Tibial nerve (tissue), 4 donors: Measurements from ENCODE around the gene SURF2. TPM values are rescaled to one million over a fixed set of nuclear protein-coding genes. Genes with fewer than 3 reads are reported as not detected.

Experiments used
- DNase-seq, 2 donors: peaks; one replicate each; pipeline ENCODE4 v3.0.0-alpha.2; 2019; ENCODE audit warnings: low spot score in 2 of 2
- H3K27ac ChIP-seq, 4 donors: fragments of 200-600 bp; sonication (generic) in 3 of 4; one replicate each; pipeline ENCODE4 v1.5.1; 2017 to 2019; ENCODE audit warnings: mild to moderate bottlenecking in 1 of 4
- H3K27me3 ChIP-seq, 2 donors: fragments of 200-600 bp; sonication (generic) in 1 of 2; one replicate each; pipeline versions ENCODE4 v1.5.1 to v1.6.0; 2017 to 2019
- H3K36me3 ChIP-seq, 3 donors: fragments of 200-600 bp; sonication (generic); one replicate each; pipeline ENCODE4 v1.5.1; 2018 to 2019
- H3K4me1 ChIP-seq, 4 donors: fragments of 200-600 bp; sonication (generic) in 3 of 4; one replicate each; pipeline ENCODE4 v1.5.1; 2017 to 2019
- H3K4me3 ChIP-seq, 4 donors: fragments of 200-600 bp; sonication (generic) in 3 of 4; one replicate each; pipeline ENCODE4 v1.5.1; 2017 to 2019; ENCODE audit warnings: mild to moderate bottlenecking in 1 of 4, moderate library complexity in 1 of 4
- H3K9me3 ChIP-seq, 4 donors: fragments of 200-600 bp; sonication (generic) in 3 of 4; one replicate each; pipeline ENCODE4 v1.5.1; 2017 to 2019
- EP300 ChIP-seq, 2 donors: sonication (generic); formaldehyde crosslinking; IDR thresholded peaks; one replicate each; pipeline ENCODE4 v1.6.1; 2017; ENCODE audit warnings: antibody characterized with exemption in 2 of 2, mild to moderate bottlenecking in 1 of 2
- POLR2A ChIP-seq, 2 donors: fragments of 450-650 bp; IDR thresholded peaks; one replicate each; pipeline ENCODE4 v1.6.1; 2017; ENCODE audit warnings: antibody characterized with exemption in 2 of 2, mild to moderate bottlenecking in 2 of 2, moderate library complexity in 2 of 2
- WGBS, 2 donors: methylation state at CpG; one replicate each; pipeline ENCODE4 v1.1.5; 2018; 5-methylcytosine and 5-hydroxymethylcytosine counted together
- total RNA-seq, 4 donors: library from RNA; depleted of rRNA; stranded (reverse); fragments of >200 nt; gene quantifications; one replicate each; pipeline ENCODE4 v1.1.0, GENCODE V29; 2016
- TF ChIP-seq, protein P1 (sequence below), 5 experiments: fragments of 200-600 bp in 3 of 5; fragments of 450-650 bp in 2 of 5; sonication (generic) in 3 of 5; IDR thresholded peaks; one replicate each; pipeline ENCODE4 v1.5.1; 2016 to 2019; ENCODE audit warnings: antibody characterized with exemption in 5 of 5, mild to moderate bottlenecking in 3 of 5, moderate library complexity in 2 of 5

Gene SURF2
- total RNA-seq, 4 donors from 2014 or later = 12.2 to 24.3 (median 23.0) TPM

DNA sequence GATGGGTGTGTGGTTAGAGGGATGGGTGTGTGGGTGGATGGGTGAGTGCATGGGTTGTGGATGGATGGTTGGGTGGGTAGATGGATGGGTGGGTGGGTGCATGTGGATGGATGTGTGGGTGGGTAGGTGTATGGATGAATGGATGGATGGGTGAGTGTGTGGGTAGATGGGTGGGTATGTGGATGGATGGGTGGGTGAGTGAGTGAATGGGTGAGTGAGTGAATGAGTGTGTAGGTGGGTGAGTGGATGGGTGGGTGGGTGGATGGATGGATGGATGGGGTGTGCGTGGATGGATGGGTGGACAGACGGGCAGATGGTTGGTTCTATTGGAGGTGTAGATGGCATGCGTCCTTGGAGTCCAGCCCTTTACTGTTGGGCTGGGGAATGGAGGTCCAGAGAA, 37.0 kb downstream of the SURF2 start:
- Histone ChIP-seq H3K36me3 (no peaks in the 10 kb centered on the region), H3K27me3 (peaks cover 0 to 27% of the 10 kb centered on the region in 2 donors)

DNA sequence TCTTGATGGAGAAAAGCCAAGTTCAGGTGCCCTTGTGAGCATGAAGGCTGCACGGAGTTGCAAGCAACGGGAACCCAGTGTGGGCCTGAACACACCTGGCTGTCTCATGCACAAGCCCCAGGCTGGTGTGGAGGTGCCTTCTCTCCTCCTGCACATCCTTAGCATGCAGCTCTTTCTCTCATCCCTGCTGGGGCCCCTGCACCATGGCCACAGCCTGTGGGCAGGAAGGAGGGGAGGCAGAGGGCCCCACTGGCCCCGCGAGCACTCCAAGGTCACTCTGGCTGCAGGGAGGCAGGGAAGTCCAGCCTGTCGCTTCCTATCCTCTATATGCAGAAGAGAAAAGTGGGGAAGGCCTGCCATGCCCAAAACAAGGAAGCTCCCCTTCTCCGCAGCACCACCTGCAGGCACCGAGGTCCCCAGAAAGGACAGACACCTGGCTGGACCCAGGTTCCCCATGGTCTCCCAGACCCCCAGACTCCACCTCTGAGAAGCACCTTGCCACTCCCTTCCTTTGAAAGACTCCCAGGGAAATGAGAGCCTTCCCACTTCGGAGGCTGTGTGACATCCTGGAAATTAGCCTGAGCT, 38.4 kb downstream of the SURF2 start:
- Histone ChIP-seq H3K27me3 (peaks cover 0 to 27% of the 10 kb centered on the region in 2 donors), H3K9me3 (no peaks in the 10 kb centered on the region), H3K27ac (no peak overlapping the region), H3K4me3 (no peak overlapping the region), H3K4me1 (no peaks in the 10 kb centered on the region), H3K36me3 (no peaks in the 10 kb centered on the region)
- WGBS, 2 donors = 38 to 57% methylated on average over 5 to 8 of the region's 8 CpGs
- DNase-seq = no peak
- TF ChIP-seq EP300 (IDR thresholded peaks at IDR 0.05) (no peak), POLR2A (IDR thresholded peaks at IDR 0.05) (no peak)
- TF ChIP-seq, protein P1, sequence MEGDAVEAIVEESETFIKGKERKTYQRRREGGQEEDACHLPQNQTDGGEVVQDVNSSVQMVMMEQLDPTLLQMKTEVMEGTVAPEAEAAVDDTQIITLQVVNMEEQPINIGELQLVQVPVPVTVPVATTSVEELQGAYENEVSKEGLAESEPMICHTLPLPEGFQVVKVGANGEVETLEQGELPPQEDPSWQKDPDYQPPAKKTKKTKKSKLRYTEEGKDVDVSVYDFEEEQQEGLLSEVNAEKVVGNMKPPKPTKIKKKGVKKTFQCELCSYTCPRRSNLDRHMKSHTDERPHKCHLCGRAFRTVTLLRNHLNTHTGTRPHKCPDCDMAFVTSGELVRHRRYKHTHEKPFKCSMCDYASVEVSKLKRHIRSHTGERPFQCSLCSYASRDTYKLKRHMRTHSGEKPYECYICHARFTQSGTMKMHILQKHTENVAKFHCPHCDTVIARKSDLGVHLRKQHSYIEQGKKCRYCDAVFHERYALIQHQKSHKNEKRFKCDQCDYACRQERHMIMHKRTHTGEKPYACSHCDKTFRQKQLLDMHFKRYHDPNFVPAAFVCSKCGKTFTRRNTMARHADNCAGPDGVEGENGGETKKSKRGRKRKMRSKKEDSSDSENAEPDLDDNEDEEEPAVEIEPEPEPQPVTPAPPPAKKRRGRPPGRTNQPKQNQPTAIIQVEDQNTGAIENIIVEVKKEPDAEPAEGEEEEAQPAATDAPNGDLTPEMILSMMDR (IDR thresholded peaks at IDR 0.05) = no peak

More for the DNA sequence above, 37.0 kb downstream of the SURF2 start:
- TF ChIP-seq POLR2A (IDR thresholded peaks at IDR 0.05) = no peak
- TF ChIP-seq, protein P1 (IDR thresholded peaks at IDR 0.05) = no peak
- no peak for TF ChIP-seq EP300 (IDR thresholded peaks at IDR 0.05)
- DNase-seq = no peak
- 89 to 92% methylated on average over 3 of the region's 3 CpGs for WGBS, 2 donors
- no peaks in the 10 kb centered on the region for H3K4me1 ChIP-seq
- H3K4me3 ChIP-seq = no peak overlapping the region
- no peaks in the 10 kb centered on the region for H3K9me3 ChIP-seq
- no peak overlapping the region for H3K27ac ChIP-seq

DNA sequence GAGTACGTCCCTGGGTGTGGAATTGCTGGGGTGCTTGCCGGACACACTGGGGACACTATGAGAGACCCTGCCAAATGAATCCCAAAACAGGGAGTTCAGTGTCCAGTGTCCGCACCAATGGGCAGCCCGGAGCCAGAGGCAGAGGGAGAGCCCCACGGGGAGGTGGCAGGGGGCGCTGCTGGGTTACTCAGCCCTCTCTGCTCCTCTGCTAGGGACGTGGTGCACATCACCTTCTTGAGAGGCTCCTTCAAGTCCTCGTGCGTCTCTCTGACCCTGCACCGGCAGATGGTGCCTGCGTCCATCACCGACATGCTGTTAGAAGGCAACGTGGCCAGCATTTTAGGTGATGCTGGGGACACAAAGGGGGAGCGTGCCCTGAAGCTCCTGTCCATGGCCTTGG, 40.6 kb downstream of the SURF2 start:
- DNase-seq = no peak
- Histone ChIP-seq H3K9me3 (no peaks in the 10 kb centered on the region), H3K36me3 (peaks cover 0 to 18% (median 0%) of the 10 kb centered on the region in 3 donors), H3K4me1 (no peaks in the 10 kb centered on the region), H3K27me3 (peaks cover 0 to 21% of the 10 kb centered on the region in 2 donors), H3K27ac (no peak overlapping the region), H3K4me3 (no peak overlapping the region)
- WGBS, 2 donors = 24 to 26% methylated on average over 13 to 14 of the region's 14 CpGs
- TF ChIP-seq EP300 (IDR thresholded peaks at IDR 0.05) (no peak), POLR2A (IDR thresholded peaks at IDR 0.05) (no peak)
- TF ChIP-seq, protein P1 (IDR thresholded peaks at IDR 0.05) = no peak

DNA sequence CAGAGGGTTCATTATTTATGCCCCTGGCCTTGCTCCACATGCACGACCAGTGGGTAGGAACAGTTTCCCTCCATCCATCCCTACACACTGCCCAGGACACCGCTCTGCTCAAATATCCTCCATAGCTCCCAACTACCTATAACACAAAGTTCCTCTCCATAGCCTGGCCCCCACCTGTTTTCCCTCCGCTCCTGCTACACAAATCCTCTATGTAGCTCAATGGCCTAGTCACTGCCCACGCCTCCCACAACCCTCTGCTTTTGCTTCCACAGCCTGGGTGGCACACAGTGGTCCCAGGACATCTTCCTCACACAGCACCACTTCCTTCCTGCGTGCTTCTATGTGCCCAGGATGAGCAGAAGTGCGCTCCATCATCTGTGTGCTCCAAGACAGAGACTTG, 41.0 kb downstream of the SURF2 start:
- Histone ChIP-seq H3K27me3 (peaks cover 0 to 18% of the 10 kb centered on the region in 2 donors), H3K4me1 (no peaks in the 10 kb centered on the region), H3K4me3 (no peak overlapping the region), H3K27ac (no peak overlapping the region), H3K9me3 (no peaks in the 10 kb centered on the region), H3K36me3 (peaks cover 0 to 23% (median 0%) of the 10 kb centered on the region in 3 donors)
- no peak for DNase-seq
- 71 to 75% methylated on average over 6 of the region's 6 CpGs for WGBS, 2 donors
- TF ChIP-seq EP300 (IDR thresholded peaks at IDR 0.05) (no peak), POLR2A (IDR thresholded peaks at IDR 0.05) (no peak)
- TF ChIP-seq, protein P1 (IDR thresholded peaks at IDR 0.05) = no peak

DNA sequence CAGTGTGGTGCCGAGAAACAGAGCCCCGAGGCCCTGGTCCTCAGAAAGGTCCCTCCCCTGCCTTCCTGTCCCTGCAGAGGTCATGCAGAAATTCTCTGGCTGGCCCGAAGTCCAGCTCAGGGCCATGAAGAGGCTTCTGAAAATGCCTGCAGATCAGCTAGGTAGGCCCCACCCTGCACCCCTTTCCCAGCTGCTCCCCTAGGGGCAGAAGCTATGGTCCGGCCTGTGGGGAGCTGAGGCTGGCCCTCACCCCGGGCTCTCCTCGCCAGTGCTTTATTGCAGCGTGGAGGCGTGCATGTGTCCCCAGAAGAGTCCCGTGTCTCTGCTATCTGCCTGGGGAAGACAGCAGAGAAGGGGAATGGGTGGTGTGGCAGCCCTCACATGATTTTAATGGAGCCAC, 41.5 kb downstream of the SURF2 start:
- no peak overlapping the region for H3K27ac ChIP-seq
- no peaks in the 10 kb centered on the region for H3K4me1 ChIP-seq
- TF ChIP-seq, protein P1 (IDR thresholded peaks at IDR 0.05) = no peak
- TF ChIP-seq POLR2A (IDR thresholded peaks at IDR 0.05) = no peak
- no peak for TF ChIP-seq EP300 (IDR thresholded peaks at IDR 0.05)
- no peak overlapping the region for H3K4me3 ChIP-seq
- 48 to 60% methylated on average over 7 to 8 of the region's 9 CpGs for WGBS, 2 donors
- no peaks in the 10 kb centered on the region for H3K9me3 ChIP-seq
- H3K27me3 ChIP-seq = peaks cover 0 to 18% of the 10 kb centered on the region in 2 donors
- DNase-seq = no peak
- peaks cover 0 to 28% (median 0%) of the 10 kb centered on the region in 3 donors for H3K36me3 ChIP-seq
